D341Med (cell line): ENCODE data around the gene ARL15.
A peak's percentile ranks its signal among the peaks of the same experiment; 100 is the strongest.
"Not testable (repeated sequence)": the region's sequence is repeated elsewhere in the genome, so short reads cannot be mapped to it uniquely, and the experiment has no call there.

Experiments
- DNase-seq: peaks from one replicate; pipeline ENCODE4 v3.0.0; 2012; ENCODE audit warnings: low spot score

Gene ARL15

DNA sequence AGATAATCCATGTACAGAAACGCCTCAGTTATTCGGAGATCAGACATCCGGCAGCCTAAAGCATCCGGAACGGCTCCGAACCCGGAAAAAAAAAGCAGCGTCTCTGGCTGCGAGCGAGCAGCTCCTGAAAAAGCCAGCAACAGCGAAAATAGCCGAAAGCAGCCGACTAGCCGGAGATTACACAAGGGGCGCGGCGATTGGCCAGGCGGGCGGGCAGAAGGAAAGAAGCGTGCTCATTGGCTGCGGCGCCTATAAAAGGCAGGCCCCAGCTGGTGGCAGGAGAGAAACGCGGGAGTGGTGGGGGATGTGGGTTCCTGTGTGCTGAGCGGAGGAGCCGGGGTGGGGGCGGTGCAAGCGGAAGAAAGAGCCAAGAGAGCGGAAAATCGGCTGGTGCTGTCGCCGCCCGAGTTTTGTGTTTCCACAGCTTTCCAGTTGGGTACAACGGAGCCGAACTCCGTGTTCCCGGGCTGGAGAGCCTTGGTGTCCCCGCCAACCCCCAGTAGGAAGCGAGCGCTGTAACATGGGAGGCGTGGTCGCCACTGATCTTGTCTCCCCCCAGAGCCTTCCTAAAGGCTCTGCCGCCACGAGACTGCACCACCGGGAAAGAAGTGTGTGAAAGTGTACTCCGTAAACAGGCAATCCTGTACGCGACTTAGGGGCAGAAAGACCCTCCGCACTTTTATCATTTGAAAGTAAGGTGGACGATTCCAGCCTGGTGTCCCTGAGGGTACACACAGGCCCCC is at the start of gene ARL15:
Gene ARL15, minus strand, starts transcription at position 141 of the 743 bp plus-strand sequence.
- peak; percentile 97 for DNase-seq

- DNase-seq: no peak
Measured at GRCh38 chr5:54360089-54360488, 49.7 kb upstream of the ARL15 start.

GRCh38 chr5:54357408-54358058 is 47.2 kb upstream of the ARL15 start:
- DNase-seq: no peak

- DNase-seq: not testable (repeated sequence)
Measured at GRCh38 chr5:54353933-54354564, 43.7 kb upstream of the ARL15 start.

DNA sequence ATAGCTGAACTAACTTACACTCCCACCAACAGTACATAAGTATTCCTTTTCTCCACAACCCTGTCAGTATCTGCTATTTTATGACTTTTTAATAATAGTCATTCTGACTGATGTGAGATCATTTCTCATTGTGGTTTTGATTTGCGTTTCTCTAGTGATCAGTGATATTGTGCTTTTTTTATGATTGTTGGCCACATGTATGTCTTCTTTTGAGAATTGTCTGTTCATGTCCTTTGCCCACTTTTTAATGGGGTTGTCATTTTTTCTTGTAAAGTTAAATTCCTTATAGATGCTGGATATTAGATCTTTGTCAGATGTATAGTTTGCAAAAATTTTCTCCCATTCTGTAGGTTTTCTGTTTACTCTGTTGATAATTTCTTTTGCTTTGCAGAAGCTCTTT is 42.2 kb upstream of the ARL15 start:
- DNase-seq: not testable (repeated sequence)

DNA sequence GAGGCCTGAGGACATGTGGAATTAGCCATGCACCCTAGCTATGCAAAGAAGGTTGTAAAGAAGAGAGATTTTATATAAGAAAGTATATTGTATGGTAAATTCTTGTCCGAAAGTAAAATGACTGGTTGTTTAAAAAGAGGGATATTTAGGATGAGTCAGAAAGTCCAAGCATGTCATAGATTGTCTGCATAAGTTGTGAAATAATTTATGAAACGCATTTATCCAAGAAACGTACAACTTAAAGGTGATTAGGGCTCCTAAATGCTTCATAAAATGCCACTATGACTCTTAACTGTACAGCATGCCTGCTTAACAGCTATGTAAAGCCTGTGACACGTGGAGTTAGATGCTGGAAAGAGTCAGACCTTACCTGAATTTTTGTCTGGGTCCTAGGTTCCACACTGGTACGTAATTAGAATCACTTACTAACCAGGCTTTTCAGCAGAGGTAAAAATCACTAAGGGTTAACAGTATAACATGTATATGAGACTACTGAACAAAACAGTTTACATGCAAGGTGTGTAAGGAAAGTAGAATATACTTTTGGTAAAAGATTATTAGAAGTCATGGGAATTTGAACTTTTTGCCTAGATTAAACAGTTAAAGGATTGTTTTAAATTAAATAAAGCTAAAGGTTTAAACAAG is 37.0 kb upstream of the ARL15 start:
- DNase-seq: no peak

DNA sequence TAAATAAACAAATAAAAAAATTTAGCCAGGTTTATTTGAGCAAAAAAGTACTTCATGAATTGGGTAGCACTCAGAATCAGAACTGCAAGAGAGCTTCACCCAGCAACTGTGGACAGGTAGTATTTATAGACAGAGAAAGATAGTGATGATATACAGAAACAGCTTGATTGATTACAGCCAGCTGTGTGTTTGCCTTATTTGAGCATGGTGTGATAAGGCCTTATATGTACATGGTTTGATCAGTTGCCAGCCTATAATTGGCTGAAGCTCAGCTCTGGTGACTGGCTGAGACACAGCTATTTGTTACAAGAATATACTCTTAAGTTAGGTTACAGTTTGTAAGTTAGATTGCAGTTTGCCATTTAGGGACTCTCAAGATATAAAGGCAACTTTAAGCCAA is 34.3 kb upstream of the ARL15 start:
- no peak for DNase-seq

DNA sequence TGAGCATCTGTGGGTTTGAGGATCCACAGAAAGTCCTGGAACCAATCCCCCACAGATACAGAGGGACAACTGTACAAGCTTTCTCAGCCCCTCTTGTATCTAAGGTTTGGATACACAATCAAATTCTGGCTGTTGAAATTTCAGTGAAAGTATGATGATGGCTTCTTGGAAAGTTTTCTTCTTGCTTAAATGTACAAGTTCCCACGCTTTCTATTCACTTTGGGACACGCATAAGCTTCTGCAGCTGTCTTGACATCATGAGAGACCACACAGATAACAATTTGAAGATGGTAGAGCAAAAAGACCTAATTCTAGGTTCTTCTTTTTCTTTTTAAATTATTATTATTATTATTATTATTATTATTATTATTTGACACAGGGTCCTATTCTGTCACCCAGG is 31.6 kb upstream of the ARL15 start:
- no peak for DNase-seq

GRCh38 chr5:54337523-54337922 is 27.1 kb upstream of the ARL15 start:
- DNase-seq: no peak

- no peak for DNase-seq
Measured at GRCh38 chr5:54332720-54333119, 22.3 kb upstream of the ARL15 start.

DNA sequence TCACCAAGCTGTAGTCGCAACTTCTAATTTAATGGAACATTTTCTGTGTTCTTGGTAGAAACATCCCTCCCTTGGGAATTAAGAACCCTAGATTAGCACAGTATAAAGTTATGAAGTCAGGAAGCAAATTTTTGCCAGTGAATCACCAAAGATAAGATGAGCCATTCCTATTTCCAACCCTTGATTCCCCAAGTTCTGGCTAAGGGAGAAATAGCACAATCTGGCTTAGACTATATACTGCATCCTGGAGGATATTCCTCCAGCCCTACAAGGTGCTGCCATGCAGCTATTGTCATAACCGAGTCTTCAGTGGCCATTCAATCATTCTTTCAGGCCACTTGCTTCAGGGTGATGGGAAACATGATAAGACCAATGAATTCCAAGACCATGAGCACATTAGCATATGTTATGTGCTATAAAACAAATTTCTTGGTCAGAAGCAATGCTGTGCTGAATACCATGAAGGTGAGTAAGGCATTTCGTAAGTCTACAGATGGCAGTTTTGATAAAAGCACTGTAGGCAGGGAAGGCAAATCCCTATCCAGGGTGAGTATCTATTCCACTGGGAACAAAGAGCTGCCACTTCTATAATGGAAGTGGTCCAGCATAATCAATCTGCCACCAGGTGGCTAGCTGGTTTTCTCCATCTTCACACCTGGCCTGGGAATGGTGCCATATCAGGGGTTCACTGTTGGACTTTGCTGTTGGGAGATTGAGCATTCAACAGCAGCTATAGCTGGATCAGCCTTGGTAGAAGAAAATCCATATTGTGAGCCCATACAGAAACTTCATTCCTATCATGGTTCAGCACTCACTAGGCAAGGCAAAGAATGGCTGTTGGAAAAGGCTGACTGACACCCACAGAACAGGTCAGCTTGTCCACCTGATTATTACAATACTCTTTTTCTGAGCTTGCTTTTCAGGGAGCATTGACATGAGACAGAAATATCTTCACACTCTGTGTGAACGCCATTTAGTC is 19.6 kb upstream of the ARL15 start:
- no peak for DNase-seq

DNA sequence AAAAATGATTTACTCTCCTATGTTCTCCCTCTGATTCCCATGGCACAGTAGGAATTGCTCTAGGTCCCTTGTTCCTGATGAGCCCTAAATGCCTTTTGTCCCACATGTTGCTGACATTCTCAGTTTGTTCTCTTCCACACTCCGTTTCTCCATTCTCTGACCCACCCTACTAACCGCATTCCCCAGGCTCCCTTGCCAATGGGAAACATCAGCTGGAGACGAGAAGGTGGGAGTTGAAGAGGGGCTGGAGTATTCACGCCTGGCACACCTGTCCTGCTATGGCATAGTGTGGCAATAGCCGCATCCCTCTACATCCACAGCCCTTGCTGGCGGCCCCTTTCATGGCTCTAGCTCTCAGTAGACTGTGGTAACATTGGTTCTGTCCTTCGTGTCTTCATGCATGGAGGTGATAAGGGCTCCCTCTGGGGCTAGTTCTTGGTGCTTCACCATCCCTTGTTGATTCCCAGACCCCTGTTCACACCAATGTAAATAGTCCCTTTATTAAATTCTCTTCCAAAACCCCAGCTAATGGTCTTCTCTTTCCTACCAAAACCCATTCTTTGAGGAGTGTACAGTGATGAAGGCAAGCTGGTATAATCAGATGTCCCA is 16.4 kb upstream of the ARL15 start:
- DNase-seq: no peak

DNA sequence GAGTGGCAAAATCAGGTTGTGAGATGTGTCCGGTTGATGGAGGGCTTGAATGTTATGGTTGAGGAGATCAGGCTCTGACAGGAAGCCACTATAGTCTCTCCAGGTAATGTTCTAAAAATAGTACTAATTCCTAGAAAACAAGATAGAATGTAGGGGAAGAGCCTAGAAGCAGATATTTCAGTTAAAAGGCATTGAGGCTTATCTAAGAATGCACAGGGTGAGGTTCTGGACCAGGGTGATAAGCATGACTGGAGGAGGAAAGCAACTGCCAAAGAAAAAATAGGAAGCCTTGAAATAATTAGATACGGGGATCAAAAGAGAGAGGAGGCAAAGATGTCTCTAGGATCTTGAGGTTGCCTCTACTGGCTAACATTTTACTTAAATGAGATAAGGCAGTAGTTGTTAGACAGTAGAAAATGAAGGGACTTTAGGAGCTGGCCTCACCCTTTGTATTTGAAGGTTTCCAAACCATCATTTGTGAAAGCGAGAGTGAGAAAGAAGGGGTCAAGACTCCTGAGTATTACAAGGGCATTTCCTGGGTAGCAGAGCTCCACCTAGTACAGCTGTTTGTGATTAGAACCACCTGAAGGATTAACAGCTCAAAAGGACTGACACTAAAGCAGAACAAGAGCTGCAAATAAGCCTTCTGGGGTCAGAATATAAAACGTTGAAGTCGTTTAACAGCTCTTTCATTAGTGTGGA is 15.4 kb upstream of the ARL15 start:
- no peak for DNase-seq

- no peak for DNase-seq
Measured at GRCh38 chr5:54325272-54325609, 14.9 kb upstream of the ARL15 start.

GRCh38 chr5:54324651-54325271 is 14.4 kb upstream of the ARL15 start:
- no peak for DNase-seq

- no peak for DNase-seq
Measured at GRCh38 chr5:54323495-54323894, 13.1 kb upstream of the ARL15 start.

DNA sequence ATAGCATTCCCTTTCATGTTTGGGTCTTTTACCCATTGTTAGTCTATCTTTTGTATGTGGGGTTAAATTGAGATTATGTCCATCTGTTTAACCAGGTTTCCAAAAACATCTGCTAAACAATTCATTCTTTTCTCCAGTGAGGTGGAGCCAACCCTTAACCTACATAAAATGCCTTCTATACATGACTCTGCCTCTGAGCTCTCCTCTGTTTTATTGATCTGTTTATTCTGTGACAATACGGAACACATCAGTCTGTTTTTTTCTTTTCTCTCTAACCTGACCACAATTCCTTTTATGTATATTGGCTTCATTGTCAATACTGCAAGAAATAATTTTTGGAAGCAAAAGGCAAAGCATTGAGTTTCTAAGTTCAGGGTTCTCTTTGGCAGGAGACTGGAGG is 9.9 kb upstream of the ARL15 start:
- no peak for DNase-seq

DNA sequence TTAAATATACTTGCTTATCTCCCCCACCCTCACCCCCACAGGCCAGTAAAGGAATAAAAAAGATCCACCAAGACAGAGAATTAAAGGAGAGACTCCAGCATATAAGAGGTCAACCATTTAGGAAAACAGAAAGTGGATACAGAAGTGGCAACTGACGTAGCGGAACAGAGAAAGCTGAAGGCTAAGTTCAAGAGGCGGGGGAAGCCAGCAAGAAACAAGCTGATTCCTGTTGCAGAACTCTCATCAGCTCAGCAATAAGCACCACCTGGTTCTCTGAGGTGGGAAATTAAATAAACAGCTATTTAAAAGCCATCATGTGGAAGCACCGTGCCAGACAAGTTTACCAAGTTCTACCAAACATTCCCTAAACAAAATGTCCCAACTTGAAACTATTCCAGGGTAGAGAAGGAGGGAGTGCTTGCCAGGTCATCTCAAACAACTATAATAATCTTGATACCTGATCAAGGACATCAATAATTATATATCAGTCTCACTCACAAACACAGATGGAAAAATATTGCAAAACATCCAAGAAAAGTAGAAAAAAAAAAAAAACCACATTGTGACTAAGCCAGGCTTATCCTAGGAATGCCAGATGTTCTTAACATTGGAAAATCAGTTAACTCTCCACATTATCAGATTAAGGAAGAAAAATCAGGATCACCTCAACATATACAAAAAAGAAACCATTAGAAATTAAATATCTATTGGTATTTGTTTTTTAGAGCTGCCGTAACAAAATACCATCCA is 7.3 kb upstream of the ARL15 start:
- no peak for DNase-seq

- no peak for DNase-seq
Measured at GRCh38 chr5:54315736-54316528, 5.6 kb upstream of the ARL15 start.
